K562 (cell line): ENCODE results near the gene ATAD3C. TPM values are rescaled to one million over a fixed set of nuclear protein-coding genes. Genes with fewer than 3 reads are reported as not detected.

ENCODE experiments used
- CC2D1A ChIP-seq: fragments of 450-650 bp; IDR thresholded peaks from 2 replicates; pipeline ENCODE4 v1.6.1; 2017; ENCODE audit warnings: mild to moderate bottlenecking
- CREB3L1 ChIP-seq: fragments of 450-650 bp; IDR thresholded peaks from 2 replicates; pipeline ENCODE4 v1.6.1; 2014; ENCODE audit warnings: low read depth, mild to moderate bottlenecking, moderate library complexity, borderline replicate concordance
- GTF2B ChIP-seq: IDR thresholded peaks from 2 replicates; pipeline ENCODE4 v1.6.1; 2011; ENCODE audit not compliant: insufficient read length; ENCODE audit errors: extremely low read depth
- HDAC2 ChIP-seq: fragments of 450-650 bp; IDR thresholded peaks from 2 replicates; pipeline ENCODE4 v1.6.1; 2016; ENCODE audit warnings: mild to moderate bottlenecking
- HDAC8 ChIP-seq: fragments of 450-650 bp; IDR thresholded peaks from 2 replicates; pipeline ENCODE4 v1.6.1; 2016; ENCODE audit warnings: mild to moderate bottlenecking, missing genetic modification characterization, moderate library complexity, missing compliant biosample characterization
- NONO ChIP-seq, 2 experiments: fragments of 200-400 bp in 1 of 2; fragments of 450-650 bp in 1 of 2; formaldehyde crosslinking in 1 of 2; IDR thresholded peaks; 2 replicates each; pipeline ENCODE4 v1.6.1; 2017; ENCODE audit warnings: low read depth in 2 of 2, mild to moderate bottlenecking in 2 of 2, moderate library complexity in 2 of 2, low read length in 1 of 2
- RBM15 ChIP-seq: fragments of 200-400 bp; formaldehyde crosslinking; IDR thresholded peaks from 2 replicates; pipeline ENCODE4 v1.6.1; 2018; ENCODE audit warnings: mild to moderate bottlenecking, low read length, moderate library complexity; ENCODE audit not compliant: insufficient read depth
- RFX7 ChIP-seq: fragments of 250-450 bp; sonication (Bioruptor Pico); IDR thresholded peaks from 2 replicates; pipeline ENCODE4 v1.5.1; 2021; ENCODE audit warnings: mild to moderate bottlenecking
- SAFB ChIP-seq: fragments of 200-400 bp; formaldehyde crosslinking; IDR thresholded peaks from 2 replicates; pipeline ENCODE4 v1.6.1; 2017; ENCODE audit warnings: low read depth, low read length, borderline replicate concordance
- SFPQ ChIP-seq: fragments of 200-400 bp; formaldehyde crosslinking; IDR thresholded peaks from 2 replicates; pipeline ENCODE4 v1.6.1; 2017; ENCODE audit warnings: mild to moderate bottlenecking, low read depth, low read length, moderate library complexity
- TAF9B ChIP-seq: fragments of 450-650 bp; IDR thresholded peaks from 2 replicates; pipeline ENCODE4 v1.6.1; 2018; ENCODE audit warnings: mild to moderate bottlenecking; ENCODE audit not compliant: partially characterized antibody
- USF2 ChIP-seq: sonication (generic); formaldehyde crosslinking; IDR thresholded peaks from 2 replicates; pipeline ENCODE4 v1.5.0; 2020; ENCODE audit warnings: missing genetic modification reagents
- ZNF384 ChIP-seq: IDR thresholded peaks from 2 replicates; pipeline ENCODE4 v1.6.1; 2012; ENCODE audit warnings: low read depth, low read length, improper control_type of control experiment
- ZNF41 ChIP-seq: fragments of 250-450 bp; sonication (Bioruptor Pico); conservative IDR thresholded peaks from 2 replicates; pipeline ENCODE4 v1.4.0; 2020; ENCODE audit warnings: mild to moderate bottlenecking
- ZNF592 ChIP-seq: fragments of 450-650 bp; IDR thresholded peaks from 2 replicates; pipeline ENCODE4 v1.6.1; 2017; ENCODE audit warnings: antibody characterized with exemption, mild to moderate bottlenecking
- polyA plus RNA-seq, 8 experiments: library from polyadenylated mRNA; depleted of rRNA in 4 of 8; stranded (reverse) in 5 of 8; unstranded in 3 of 8; fragments of >200 nt; fragmentation: Nextera tagmentation in 2 of 8; fragmentation: Illumina TruSeq in 1 of 8; extraction: Ambion mirVana in 2 of 8; extraction: Trizol in 1 of 8; gene quantifications; 2 replicates each; pipeline versions ENCODE4 v1.2.1 to v1.2.3, GENCODE V29; 2011 to 2014; ENCODE audit warnings: inconsistent platforms in 1 of 8, missing spikeins in 1 of 8
- total RNA-seq, 7 experiments: library from RNA; depleted of rRNA in 6 of 7; stranded (reverse); fragments of >200 nt in 6 of 7; fragmentation: Illumina TruSeq in 2 of 7; extraction: Trizol in 2 of 7; gene quantifications; 2 replicates each; pipeline versions ENCODE4 v1.2.1 to v1.2.3, GENCODE V29; 2011 to 2021; ENCODE audit warnings: low replicate concordance in 1 of 7

ATAD3C gene
- total and polyA plus RNA-seq, 9 of the 15 experiments (the other 6 are each of a cell fraction or from before 2014, with no cell fraction given), result 0.03 to 0.18 TPM; not detected in 7

GRCh38 chr1:1435106-1435903, 14.2 kb upstream of the ATAD3C start, which contains the start of gene VWA1 (continued):
- TF ChIP-seq TAF9B (no peak), CC2D1A (no peak), ZNF384 (no peak), SFPQ (no peak), HDAC8 (0 out of 2 replicates have a peak, but pooled peaks have one; percentile 52), RFX7 (CRISPR knock-in tag) (no peak), ZNF41 (no peak), RBM15 (0 out of 2 replicates have a peak, but pooled peaks have one; percentile 23), ZNF592 (peak; percentile 68; the same call in 1 of the 2 replicates), GTF2B (no peak), HDAC2 (0 out of 2 replicates have a peak, but pooled peaks have one; percentile 24), USF2 (CRISPR knock-in tag) (no peak), SAFB (peak; percentile 68), CREB3L1 (no peak), NONO (IDR thresholded peaks at IDR 0.05; ENCODE audit: low read depth in 2 of 2, low read length in 1 of 2) (0 out of 4 replicates have a peak, but pooled peaks of 1 of the 2 experiments have one; percentile 31)
